GOT3 (cell line): ENCODE results near the gene MPLKIP.
"Not testable (repeated sequence)": the region's sequence is repeated elsewhere in the genome, so short reads cannot be mapped to it uniquely, and the experiment has no call there.

Experiments used
- DNase-seq: peaks from one replicate; lab custom pipeline; 2025; ENCODE audit warnings: mixed read lengths; lab: John Stamatoyannopoulos, UW

MPLKIP gene

GRCh38 chr7:40133561-40134427 is 628 bp downstream of the MPLKIP start:
- no peak for DNase-seq

GRCh38 chr7:40122940-40123254 is 11.5 kb downstream of the MPLKIP start:
- no peak for DNase-seq

GRCh38 chr7:40122100-40122939 is 12.1 kb downstream of the MPLKIP start:
- DNase-seq = not testable (repeated sequence)

- no peak for DNase-seq
Observed at GRCh38 chr7:40120020-40120419, 14.4 kb downstream of the MPLKIP start.

GRCh38 chr7:40118201-40118600 is 16.2 kb downstream of the MPLKIP start:
- DNase-seq = not testable (repeated sequence)

GRCh38 chr7:40117199-40117598 is 17.2 kb downstream of the MPLKIP start:
- DNase-seq = not testable (repeated sequence)

GRCh38 chr7:40115936-40116335 is 18.5 kb downstream of the MPLKIP start:
- DNase-seq = no peak

GRCh38 chr7:40105879-40106473 is 28.4 kb downstream of the MPLKIP start:
- no peak for DNase-seq

GRCh38 chr7:40102897-40103296 is 31.5 kb downstream of the MPLKIP start:
- no peak for DNase-seq

GRCh38 chr7:40101201-40101600 is 33.2 kb downstream of the MPLKIP start:
- no peak for DNase-seq

GRCh38 chr7:40099837-40100236 is 34.6 kb downstream of the MPLKIP start:
- DNase-seq = no peak

- no peak for DNase-seq
Observed at GRCh38 chr7:40098810-40099209, 35.6 kb downstream of the MPLKIP start.

- no peak for DNase-seq
Observed at GRCh38 chr7:40097728-40098127, 36.7 kb downstream of the MPLKIP start.

GRCh38 chr7:40095695-40096327 is 38.6 kb downstream of the MPLKIP start:
- DNase-seq = no peak

- DNase-seq = no peak
Observed at GRCh38 chr7:40095230-40095629, 39.2 kb downstream of the MPLKIP start.

GRCh38 chr7:40093631-40094350 is 40.6 kb downstream of the MPLKIP start:
- DNase-seq = no peak

- DNase-seq = no peak
Observed at GRCh38 chr7:40092182-40092581, 42.2 kb downstream of the MPLKIP start.

GRCh38 chr7:40077849-40078248 is 56.6 kb downstream of the MPLKIP start:
- DNase-seq = no peak
